GM12878 (cell line): Measurements from ENCODE around the gene PPP1R15A. TPM values are rescaled to one million over a fixed set of nuclear protein-coding genes. Genes with fewer than 3 reads are reported as not detected.

Experiments
- ATF2 ChIP-seq: IDR thresholded peaks from 2 replicates; pipeline ENCODE4 v1.6.1; 2012; ENCODE audit warnings: low read length, inconsistent platforms
- BHLHE40 ChIP-seq, 2 experiments: fragments of 450-650 bp in 1 of 2; IDR thresholded peaks; 2 replicates each; pipeline ENCODE4 v1.6.1; 2011 to 2017; ENCODE audit warnings: low read depth in 2 of 2, borderline replicate concordance in 1 of 2, improper control_type of control experiment in 1 of 2, low read length in 1 of 2, mild to moderate bottlenecking in 1 of 2
- CUX1 ChIP-seq: IDR thresholded peaks from 2 replicates; pipeline ENCODE4 v1.6.1; 2012; ENCODE audit warnings: improper control_type of control experiment, low read depth, low read length; ENCODE audit not compliant: insufficient replicate concordance
- FOS ChIP-seq: IDR thresholded peaks from 3 replicates; pipeline ENCODE4 v1.6.1; 2011; ENCODE audit warnings: borderline replicate concordance; ENCODE audit not compliant: insufficient read length; ENCODE audit errors: extremely low read depth
- HDGF ChIP-seq: fragments of 450-650 bp; IDR thresholded peaks from 2 replicates; pipeline ENCODE4 v1.6.1; 2016; ENCODE audit warnings: antibody characterized with exemption
- IKZF2 ChIP-seq, 2 experiments: fragments of 450-650 bp; IDR thresholded peaks; 2 replicates each; pipeline ENCODE4 v1.6.1; 2017; ENCODE audit warnings: mild to moderate bottlenecking in 2 of 2, moderate library complexity in 2 of 2
- KAT2A ChIP-seq: conservative IDR thresholded peaks from 2 replicates; pipeline ENCODE4 v1.6.1; 2011; ENCODE audit warnings: low read depth, low read length; ENCODE audit not compliant: control insufficient read depth
- KDM1A ChIP-seq: fragments of 200-600 bp; sonication (generic); IDR thresholded peaks from 2 replicates; pipeline ENCODE4 v1.6.1; 2016; ENCODE audit warnings: borderline replicate concordance
- MEF2A ChIP-seq: IDR thresholded peaks from 2 replicates; pipeline ENCODE4 v1.6.1; 2011; ENCODE audit warnings: low read depth, mild to moderate bottlenecking, low read length, moderate library complexity; ENCODE audit not compliant: insufficient read depth
- NFIC ChIP-seq: IDR thresholded peaks from 2 replicates; pipeline ENCODE4 v1.6.1; 2012; ENCODE audit warnings: low read depth, mild to moderate bottlenecking, inconsistent platforms, low read length, moderate library complexity
- NKRF ChIP-seq: fragments of 450-650 bp; conservative IDR thresholded peaks from 2 replicates; pipeline ENCODE4 v1.6.1; 2017; ENCODE audit warnings: mild to moderate bottlenecking, moderate library complexity
- NR2F1 ChIP-seq: fragments of 450-650 bp; conservative IDR thresholded peaks from 2 replicates; pipeline ENCODE4 v1.6.1; 2017; ENCODE audit warnings: mild to moderate bottlenecking
- PML ChIP-seq: IDR thresholded peaks from 2 replicates; pipeline ENCODE4 v1.6.1; 2012; ENCODE audit warnings: low read length, inconsistent platforms
- RB1 ChIP-seq: fragments of 450-650 bp; formaldehyde crosslinking; IDR thresholded peaks from 2 replicates; pipeline ENCODE4 v1.6.1; 2017; ENCODE audit warnings: mild to moderate bottlenecking, borderline replicate concordance
- SIX5 ChIP-seq: IDR thresholded peaks from 2 replicates; pipeline ENCODE4 v1.6.1; 2011; ENCODE audit warnings: mild to moderate bottlenecking, low read depth, low read length, moderate library complexity; ENCODE audit not compliant: severe bottlenecking
- SMAD5 ChIP-seq: IDR thresholded peaks from 2 replicates; pipeline ENCODE4 v1.6.1; 2016; ENCODE audit warnings: antibody characterized with exemption, low read depth
- SUZ12 ChIP-seq: fragments of 200-600 bp; sonication (generic); IDR thresholded peaks from one replicate; pipeline ENCODE4 v1.6.1; 2018; ENCODE audit warnings: antibody characterized with exemption, mild to moderate bottlenecking; ENCODE audit not compliant: unreplicated experiment
- ZBTB33 ChIP-seq: fragments of 450-650 bp; IDR thresholded peaks from 2 replicates; pipeline ENCODE4 v1.6.1; 2017; ENCODE audit warnings: mild to moderate bottlenecking
- ZNF384 ChIP-seq: IDR thresholded peaks from 2 replicates; pipeline ENCODE4 v1.6.1; 2012; ENCODE audit warnings: low read depth, mild to moderate bottlenecking, low read length, improper control_type of control experiment, borderline replicate concordance
- polyA plus RNA-seq, 11 experiments: library from polyadenylated mRNA; depleted of rRNA in 4 of 11; unstranded in 6 of 11; stranded (reverse) in 5 of 11; fragments of >200 nt; fragmentation: Nextera tagmentation in 4 of 11; fragmentation: Illumina TruSeq in 1 of 11; extraction: Ambion mirVana in 4 of 11; extraction: Trizol in 1 of 11; gene quantifications; 1 replicate in 1 of 11; 2 replicates in 10 of 11; pipeline versions ENCODE4 v1.2.1 to v1.2.3, GENCODE V29; 2011 to 2016; ENCODE audit warnings: inconsistent platforms in 2 of 11, missing spikeins in 2 of 11, low read depth in 1 of 11
- total RNA-seq, 4 experiments: library from RNA; depleted of rRNA in 3 of 4; stranded (reverse); fragments of >200 nt in 3 of 4; fragmentation: Illumina TruSeq in 1 of 4; extraction: Trizol in 1 of 4; gene quantifications; 2 replicates each; pipeline versions ENCODE4 v1.2.1 to v1.2.3, GENCODE V29; 2013 to 2021

The PPP1R15A gene
- total and polyA plus RNA-seq, 10 of the 15 experiments (the other 5 are each of a cell fraction or from before 2014, with no cell fraction given) = 0.68 to 50.8 (median 27.7) TPM

- TF ChIP-seq CUX1 (no peak), ZNF384 (no peak), NR2F1 (no peak), MEF2A (peak; percentile 94), KAT2A (no peak), FOS (no peak), HDGF (no peak), SUZ12 (no peak), KDM1A (no peak), PML (no peak), ATF2 (no peak; the same call in 1 of the 2 replicates), BHLHE40 (IDR thresholded peaks at IDR 0.05; ENCODE audit: borderline replicate concordance in 1 of 2, low read depth in 2 of 2, low read length in 1 of 2) (peak; percentile 71 to 74; a peak in 3 of 4 replicates), NFIC (no peak), SMAD5 (no peak), ZBTB33 (no peak), NKRF (no peak; the same call in none of the 2 replicates), SIX5 (no peak), RB1 (no peak), IKZF2 (IDR thresholded peaks at IDR 0.05) (peak in 1 of 2 experiments; percentile 49; a peak in 2 of 4 replicates)
Measured at GRCh38 chr19:48872884-48873475, 759 bp downstream of the PPP1R15A start (continued).
